SKM-1 treated with dmso at 0.1 percent for 144 hours (cell line): ENCODE measurements around the gene SCLT1.
"Not testable (repeated sequence)": the region's sequence is repeated elsewhere in the genome, so short reads cannot be mapped to it uniquely, and the experiment has no call there.

Experiments used
- DNase-seq: peaks from one replicate; lab custom pipeline; 2025; ENCODE audit not compliant: unreplicated experiment; lab: John Stamatoyannopoulos, UW

The SCLT1 gene

GRCh38 chr4:129093191-129093920, at the start of gene SCLT1:
Gene SCLT1, minus strand, starts transcription at chr4:129093539. Its CDS starts 436 bp downstream, at chr4:129093103.
- peak; percentile 95 for DNase-seq

GRCh38 chr4:129140521-129140920, 47.2 kb upstream of the SCLT1 start:
- no peak for DNase-seq

GRCh38 chr4:129138810-129139496, 45.6 kb upstream of the SCLT1 start:
- no peak for DNase-seq

GRCh38 chr4:129136433-129136832, 43.1 kb upstream of the SCLT1 start:
- DNase-seq, result no peak

GRCh38 chr4:129131343-129131742, 38.0 kb upstream of the SCLT1 start:
- DNase-seq, result no peak

GRCh38 chr4:129129143-129129542, 35.8 kb upstream of the SCLT1 start:
- no peak for DNase-seq

GRCh38 chr4:129126614-129127013, 33.3 kb upstream of the SCLT1 start:
- not testable (repeated sequence) for DNase-seq

- DNase-seq, result no peak
These were observed 24.4 kb upstream of the SCLT1 start for GRCh38 chr4:129117705-129118104.

GRCh38 chr4:129113919-129114318, 20.6 kb upstream of the SCLT1 start:
- DNase-seq, result no peak

- no peak for DNase-seq
These were observed 20.1 kb upstream of the SCLT1 start for GRCh38 chr4:129113434-129113833.

- DNase-seq, result no peak
These were observed 18.6 kb upstream of the SCLT1 start for GRCh38 chr4:129111919-129112318.

- DNase-seq, result no peak
These were observed 17.6 kb upstream of the SCLT1 start for GRCh38 chr4:129110931-129111330.

GRCh38 chr4:129109965-129110824, 16.9 kb upstream of the SCLT1 start:
- no peak for DNase-seq

GRCh38 chr4:129098531-129099001, 5.2 kb upstream of the SCLT1 start:
- no peak for DNase-seq

GRCh38 chr4:129095811-129096454, 2.6 kb upstream of the SCLT1 start, which contains the start of gene C4orf33:
Gene C4orf33, plus strand, starts transcription at chr4:129096152. Its CDS starts 6,459 bp downstream, at chr4:129102611.
- peak; percentile 78 for DNase-seq

GRCh38 chr4:129094347-129094746, 1.0 kb upstream of the SCLT1 start:
- DNase-seq, result no peak

- no peak for DNase-seq
These were observed 628 bp downstream of the SCLT1 start for GRCh38 chr4:129092631-129093190.

- DNase-seq, result no peak
These were observed 5.8 kb downstream of the SCLT1 start for GRCh38 chr4:129087516-129087915.

- DNase-seq, result no peak
These were observed 7.9 kb downstream of the SCLT1 start for GRCh38 chr4:129085472-129085871.

GRCh38 chr4:129082302-129082701, 11.0 kb downstream of the SCLT1 start:
- no peak for DNase-seq
